Stimulated activated CD4-positive, alpha-beta T cell treated with anti-CD3 and anti-CD28 coated beads, Interleukin-15, amount 100 ng/mL, for 24 hours (primary cell): ENCODE measurements around the gene NFIX.
A peak's percentile ranks its signal among the peaks of the same experiment; 100 is the strongest.

ENCODE experiments used
- DNase-seq: peaks from one replicate; pipeline ENCODE4 v3.0.0-alpha.2; 2020

NFIX gene

DNA sequence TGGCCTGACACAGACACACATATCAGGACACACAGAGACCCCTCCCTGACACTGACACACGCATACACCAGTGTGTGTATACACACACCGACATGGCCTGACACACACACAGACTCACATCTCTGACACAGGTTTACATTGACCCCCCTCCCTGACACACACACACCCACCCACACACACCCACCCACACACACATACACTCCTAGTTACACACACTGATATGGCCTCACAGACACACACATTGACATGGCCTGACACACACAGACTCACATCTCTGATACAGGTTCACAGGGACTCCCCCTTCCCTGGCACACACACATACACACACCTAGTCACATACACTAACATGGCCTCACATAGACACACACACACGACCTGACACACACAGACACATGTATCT is 4.4 kb upstream of the NFIX start:
- no peak for DNase-seq

- no peak for DNase-seq
These were observed 4.0 kb upstream of the NFIX start for GRCh38 chr19:12991296-12991695.

- no peak for DNase-seq
These were observed 2.5 kb upstream of the NFIX start for GRCh38 chr19:12992729-12993128.

DNA sequence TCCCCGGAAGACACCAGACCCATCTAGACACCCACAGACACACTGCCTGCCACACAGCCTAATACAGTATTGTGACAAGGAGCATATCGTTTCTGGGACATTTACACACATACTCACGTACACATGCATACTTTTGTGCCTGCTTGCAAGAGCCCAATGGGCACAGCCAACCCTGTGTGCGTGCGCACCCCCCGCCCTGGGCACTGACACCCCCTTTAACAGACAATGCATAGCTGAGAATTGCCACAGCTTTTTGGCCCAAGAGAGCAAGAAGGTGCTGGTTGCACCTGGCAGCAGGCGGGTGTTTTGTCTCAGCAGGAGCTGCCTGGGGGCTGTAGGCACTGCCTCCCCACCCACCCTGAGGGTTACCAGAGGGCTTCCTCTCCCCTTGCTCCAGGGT is 1.7 kb upstream of the NFIX start:
- no peak for DNase-seq

- DNase-seq: peak; percentile 37
These were observed 526 bp downstream of the NFIX start for GRCh38 chr19:12995596-12996405.

DNA sequence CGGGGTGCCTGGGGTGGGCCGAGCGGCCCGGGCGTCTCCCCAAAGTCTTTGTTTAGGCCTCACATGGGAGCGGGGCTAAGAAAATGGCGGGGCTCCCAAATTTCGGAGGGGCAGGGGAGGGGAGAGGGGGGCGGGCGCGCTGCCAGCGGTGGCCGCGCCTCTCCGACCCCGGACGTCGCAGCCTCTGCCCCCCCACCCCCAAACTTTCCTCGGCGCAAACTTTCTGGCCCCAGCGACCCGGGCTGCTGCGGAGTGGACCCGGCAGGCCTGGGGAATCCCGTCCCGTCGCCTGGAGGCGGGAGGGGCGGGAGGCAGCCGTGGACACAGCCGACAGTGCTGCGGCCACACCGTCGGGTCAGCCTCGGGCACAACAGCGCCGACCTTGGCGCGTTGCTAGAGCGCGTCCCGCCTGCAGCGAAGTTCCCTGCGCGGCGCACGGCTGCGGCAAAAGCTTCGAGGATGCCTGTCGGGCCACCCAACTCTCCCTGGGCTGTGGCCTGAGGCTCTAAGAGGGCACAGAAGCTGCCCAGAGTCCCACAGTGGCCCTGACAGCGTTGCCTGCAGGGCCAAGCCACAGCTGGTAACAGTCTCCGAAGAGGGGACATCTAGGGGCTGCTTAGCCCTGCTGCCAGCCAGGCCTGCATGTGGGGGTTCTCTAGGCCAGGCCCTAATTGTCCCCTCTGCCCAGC is 1.3 kb downstream of the NFIX start:
- DNase-seq: no peak

GRCh38 chr19:12997179-12997966 is 2.1 kb downstream of the NFIX start:
- no peak for DNase-seq

DNA sequence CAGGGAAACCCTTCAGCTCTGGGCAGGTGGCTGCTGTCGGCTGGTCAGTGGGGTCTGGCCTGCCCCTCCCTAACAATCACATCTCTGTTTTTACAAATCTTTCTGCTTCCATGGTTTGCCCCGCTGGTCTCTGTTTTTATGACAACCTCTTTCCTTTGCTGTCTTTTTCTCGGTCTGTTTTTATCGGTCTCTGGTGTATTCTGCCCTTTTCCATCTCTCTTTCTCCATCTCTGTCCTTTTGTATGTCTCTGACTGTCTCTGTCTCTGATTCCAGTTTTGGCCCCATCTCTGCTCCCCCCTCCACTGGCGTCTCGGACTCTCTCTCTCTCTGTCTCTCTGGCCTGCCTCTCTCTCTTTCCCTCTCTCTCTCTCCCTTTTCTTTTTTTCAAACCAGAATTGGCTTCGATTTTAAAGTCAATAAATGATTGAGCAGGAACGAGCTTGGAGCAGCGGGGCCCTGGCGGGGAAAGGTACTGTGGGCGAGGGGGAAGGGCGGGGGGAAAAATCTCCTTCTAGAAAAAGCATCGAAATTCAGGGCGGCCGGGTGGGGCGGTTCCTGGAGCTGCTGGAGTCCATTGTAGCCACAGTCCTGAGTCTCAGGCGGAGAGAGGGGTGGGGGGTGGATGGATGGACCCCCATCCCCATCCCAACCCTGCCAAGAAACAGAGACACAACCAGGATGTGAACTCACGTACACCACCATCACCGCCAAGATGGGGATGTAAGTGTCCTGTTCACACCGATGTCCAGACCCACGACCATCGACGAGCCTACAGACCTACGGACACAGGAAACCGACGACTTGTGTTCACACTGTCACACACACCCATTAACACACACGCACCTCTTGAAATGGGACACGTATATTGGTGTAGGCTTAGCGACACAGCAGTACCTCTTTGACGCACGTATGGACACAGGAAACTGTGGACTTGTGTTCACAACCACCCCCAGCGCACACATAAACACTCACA is 3.0 kb downstream of the NFIX start:
- no peak for DNase-seq

DNA sequence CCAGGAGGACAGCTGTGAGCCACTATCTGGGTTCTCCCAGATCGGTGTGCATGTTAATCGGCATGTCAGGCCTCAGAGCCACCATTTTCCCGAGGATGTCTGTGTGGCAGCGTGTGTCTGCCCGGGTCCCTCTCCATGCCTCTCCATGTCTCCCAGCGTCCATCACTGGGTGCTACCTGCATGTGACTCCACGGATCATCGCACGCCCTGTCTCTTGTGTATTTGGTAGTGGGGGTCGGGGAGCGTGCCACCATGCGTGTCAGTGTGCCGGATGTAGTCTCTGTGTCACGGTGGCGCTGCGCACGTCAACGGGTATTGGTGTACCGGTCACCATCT is 5.9 kb downstream of the NFIX start:
- DNase-seq: no peak

- DNase-seq: no peak
These were observed 6.4 kb downstream of the NFIX start for GRCh38 chr19:13001502-13002165.

DNA sequence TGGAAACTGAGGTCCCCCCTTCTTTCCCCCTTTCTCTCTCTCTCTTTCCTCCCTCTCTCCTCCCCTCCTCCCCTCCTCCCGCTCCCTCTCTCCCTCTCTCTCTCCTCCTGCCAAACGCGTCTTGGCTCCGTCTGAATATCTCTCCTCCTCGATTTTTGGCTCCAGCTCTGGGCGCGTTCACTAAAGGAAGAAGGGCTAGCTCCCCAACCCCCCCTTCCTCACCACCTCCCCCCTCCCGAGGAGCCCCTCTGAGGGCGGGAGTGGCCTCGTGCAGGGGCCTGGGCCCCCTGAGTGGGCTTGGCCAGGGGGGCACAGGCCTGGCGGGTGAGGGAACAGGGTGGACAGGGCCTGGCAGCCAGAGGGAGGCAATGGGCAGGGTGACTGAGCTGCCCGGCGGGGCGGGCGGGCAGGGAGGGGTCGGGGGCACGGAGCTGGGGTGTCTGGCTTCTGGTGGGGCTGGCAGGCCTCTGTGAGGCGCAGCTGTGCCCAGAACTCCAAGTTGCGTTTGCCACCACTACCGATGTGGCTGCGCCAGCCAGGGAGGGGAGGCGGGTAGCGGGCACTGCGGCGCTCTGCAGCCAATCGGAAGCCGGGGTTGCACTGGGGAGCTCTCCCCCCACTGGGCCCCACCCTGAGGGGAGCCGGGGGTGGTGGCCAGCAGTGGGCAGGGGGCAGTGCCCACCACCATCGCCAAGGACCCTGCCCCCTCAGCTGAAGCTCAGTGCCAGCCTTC is 7.1 kb downstream of the NFIX start:
- no peak for DNase-seq

DNA sequence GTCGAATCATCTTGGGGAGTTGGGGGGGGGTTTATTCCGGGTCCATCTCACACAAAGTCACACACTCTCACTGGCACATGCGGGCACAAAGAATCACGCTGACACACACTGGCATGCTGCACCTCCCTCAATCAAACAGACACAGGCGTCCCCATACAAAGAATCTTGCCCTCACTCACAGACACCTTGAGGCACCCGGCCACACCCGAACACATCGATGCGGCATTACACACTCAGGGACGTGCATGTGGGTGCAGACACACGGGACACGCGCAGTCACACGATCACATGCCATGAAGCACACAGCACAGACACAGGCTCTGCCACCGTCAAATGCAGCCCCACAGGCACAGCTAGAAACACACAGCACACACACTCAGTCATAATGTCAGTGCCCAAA is 7.8 kb downstream of the NFIX start:
- no peak for DNase-seq

DNA sequence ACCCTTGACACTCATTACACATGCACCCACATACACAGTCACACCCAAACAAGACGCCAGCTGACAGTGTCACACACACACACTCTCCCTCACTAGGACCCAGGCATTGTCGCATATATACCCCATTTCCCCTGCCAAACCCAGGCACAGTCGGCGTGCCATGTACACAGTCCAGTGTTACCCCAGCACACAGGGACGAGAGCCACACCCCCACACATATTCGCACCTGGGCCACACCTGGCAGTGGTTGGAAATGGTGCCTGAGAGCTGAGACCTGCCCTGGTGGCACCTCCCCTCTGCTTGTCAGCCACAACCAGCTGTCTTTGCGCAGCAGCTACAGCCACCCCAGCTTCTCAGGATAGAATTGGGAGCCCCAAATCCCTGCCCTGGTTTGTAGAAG is 9.0 kb downstream of the NFIX start:
- no peak for DNase-seq

GRCh38 chr19:13005253-13005652 is 10.0 kb downstream of the NFIX start:
- DNase-seq: no peak

DNA sequence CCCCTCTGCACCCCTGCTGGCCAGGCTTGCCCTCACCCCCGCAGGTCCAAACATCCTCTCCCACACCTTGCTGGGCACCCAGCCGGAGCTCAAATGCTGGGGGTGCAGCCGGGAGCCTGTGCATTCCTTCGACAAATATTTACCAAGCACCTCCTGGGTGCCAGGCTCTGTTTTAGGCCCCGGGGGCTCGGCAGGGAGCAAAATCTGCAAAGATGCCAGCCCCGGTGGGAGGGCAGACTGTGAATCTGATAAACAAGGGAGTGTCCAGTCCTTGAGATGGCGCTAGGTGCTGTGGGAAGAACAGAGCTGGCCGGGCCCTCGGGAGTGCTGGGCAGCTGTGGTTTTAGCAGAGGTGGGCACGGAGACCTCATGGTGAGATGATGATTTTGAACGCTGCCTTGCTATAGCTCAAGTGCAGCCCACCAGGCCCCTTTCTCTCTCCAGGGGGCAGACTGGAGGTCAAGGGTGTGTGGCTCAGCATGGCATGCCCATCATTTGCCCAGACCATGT is 10.6 kb downstream of the NFIX start:
- no peak for DNase-seq

DNA sequence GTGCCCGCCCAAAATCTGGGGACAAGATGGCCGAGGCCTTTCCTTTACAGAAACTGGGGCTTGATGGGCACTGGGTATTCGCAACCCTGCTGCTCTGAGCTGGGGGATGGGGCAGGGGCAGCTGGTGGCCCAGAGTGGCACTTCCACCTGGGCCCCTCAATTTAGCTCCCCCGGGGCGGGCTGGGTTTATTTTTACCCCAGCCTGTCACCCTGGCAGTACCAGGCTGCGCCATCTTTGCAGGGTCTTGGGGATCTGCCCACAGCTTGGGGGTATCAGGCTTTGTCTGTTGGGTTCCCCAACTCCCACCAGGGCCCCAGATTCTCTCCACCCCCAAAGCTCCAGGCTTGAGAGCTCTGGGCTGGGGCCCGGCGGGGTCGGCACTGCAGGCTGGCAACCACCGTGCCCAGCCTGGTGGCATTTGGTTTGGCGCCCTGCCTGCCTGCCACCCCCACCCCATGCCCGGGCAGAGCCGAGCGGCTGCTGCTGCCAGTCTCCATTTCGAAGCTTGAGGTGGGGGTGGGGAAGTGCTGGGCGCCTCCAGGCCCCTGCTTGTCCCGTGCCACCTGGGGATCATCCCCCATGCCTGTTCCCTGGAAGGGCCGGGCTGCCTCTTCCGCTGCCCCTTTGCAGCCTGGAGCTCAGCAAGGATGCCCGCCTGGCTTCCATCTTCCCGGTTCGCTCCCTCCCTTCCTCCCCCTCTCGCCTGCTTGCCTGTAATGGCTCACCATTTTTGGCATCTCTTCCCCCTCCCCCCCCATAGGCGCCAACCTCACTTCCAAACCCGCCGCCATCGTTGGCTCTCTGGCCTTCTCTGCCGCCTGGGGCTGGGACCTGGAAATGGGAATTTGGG is 11.4 kb downstream of the NFIX start:
- no peak for DNase-seq

DNA sequence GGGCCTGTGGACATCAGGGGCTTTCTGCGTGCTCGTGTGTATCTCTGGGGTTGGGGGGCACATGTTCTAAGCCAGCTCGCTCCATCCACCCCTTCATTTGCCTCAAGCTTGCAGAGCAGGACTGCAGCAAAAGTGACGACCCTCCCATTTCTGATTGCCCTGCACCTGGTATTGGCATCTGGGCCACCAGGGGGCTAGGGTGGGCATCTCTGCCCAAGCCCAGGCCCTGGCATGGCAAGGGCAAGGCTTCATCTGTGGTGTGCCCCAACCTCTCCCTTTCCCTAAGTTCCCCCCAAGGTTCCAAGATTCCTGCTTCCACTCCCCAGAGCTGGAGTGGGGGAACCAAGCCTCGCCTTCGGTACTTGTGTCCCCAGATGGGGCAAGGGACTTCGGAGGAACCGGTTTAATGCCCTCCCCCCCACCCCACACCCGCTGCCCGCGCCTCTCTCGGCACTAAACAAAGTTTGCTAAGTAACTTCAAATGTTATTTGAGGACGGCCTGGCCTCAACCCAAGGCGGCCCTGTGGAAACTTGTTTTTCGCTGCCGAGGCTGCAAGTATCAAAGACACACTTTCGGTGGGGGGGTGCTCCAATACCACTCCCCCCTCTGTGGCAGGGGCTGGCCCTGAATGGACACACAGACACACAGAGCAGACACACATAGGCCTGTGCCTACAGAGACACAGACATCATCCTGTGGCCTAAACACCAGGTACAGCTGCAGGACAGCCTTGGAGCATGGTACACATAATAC is 12.2 kb downstream of the NFIX start:
- DNase-seq: no peak

DNA sequence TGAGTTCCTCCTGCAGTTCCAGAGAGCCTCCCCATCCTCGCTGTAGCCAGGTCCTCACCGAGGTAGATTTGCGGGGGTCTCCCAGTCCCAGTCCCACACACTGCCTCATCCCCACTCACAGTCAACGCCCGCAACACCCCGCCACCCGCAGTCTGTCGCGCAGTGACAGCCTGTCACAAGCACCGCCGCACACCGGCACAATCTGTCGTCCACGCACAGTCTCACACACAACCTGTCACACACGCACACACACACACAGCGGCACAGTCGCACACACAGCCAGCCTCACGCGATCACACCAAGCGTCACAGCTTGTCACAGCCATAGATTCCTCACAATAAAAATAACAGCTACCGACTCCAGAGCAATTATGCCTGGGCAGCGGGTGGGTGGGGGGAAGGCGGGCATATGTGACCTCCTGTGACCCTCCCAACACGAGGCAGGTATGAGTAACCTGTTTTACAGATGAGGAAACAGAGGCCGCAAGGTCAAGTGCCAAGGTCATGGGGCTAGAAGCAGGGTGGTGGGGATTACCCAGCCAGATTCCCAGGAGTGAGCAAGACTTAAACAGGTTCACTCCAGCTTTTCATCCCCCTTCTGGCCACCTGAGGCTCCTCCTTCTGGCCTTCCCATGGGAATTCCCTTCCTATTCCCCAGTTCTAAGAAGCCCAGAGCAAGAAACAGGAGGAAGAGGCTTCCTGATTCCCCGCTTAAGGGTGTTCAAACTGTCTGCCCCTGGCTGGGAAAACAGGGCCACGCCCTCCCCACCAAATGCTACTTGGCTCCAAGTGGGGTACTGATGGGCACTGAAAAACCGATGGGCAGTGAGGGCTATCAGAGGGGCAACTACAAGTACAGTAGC is 13.9 kb downstream of the NFIX start:
- no peak for DNase-seq
